Prostate gland (tissue), 2 donors: ENCODE results near the gene ZFAND3.

ENCODE experiments used
- CTCF ChIP-seq, 4 experiments: fragments of 200-600 bp in 2 of 4; fragments of 450-650 bp in 2 of 4; sonication (generic) in 2 of 4; IDR thresholded peaks; 1 replicate in 3 of 4; 2 replicates in 1 of 4; pipeline ENCODE4 v1.5.1; 2016 to 2019; ENCODE audit warnings: antibody characterized with exemption in 4 of 4, mild to moderate bottlenecking in 2 of 4, moderate library complexity in 2 of 4
- POLR2A ChIP-seq: fragments of 450-650 bp; IDR thresholded peaks from one replicate; pipeline ENCODE4 v1.6.1; 2016; ENCODE audit warnings: antibody characterized with exemption, mild to moderate bottlenecking
- POLR2AphosphoS5 ChIP-seq: sonication (generic); formaldehyde crosslinking; IDR thresholded peaks from one replicate; pipeline ENCODE4 v1.6.1; 2017; ENCODE audit warnings: antibody characterized with exemption

- TF ChIP-seq CTCF (IDR thresholded peaks at IDR 0.05) (no peak), POLR2A (no peak), POLR2AphosphoS5 (no peak)
Measured at GRCh38 chr6:37882292-37882691, 62.8 kb downstream of the ZFAND3 start.
